Gastrocnemius medialis (tissue), 4 donors: ENCODE results near the gene ZNF660.

Source experiments
- POLR2A ChIP-seq, 2 donors: fragments of 450-650 bp; IDR thresholded peaks; one replicate each; pipeline ENCODE4 v1.6.1; 2017; ENCODE audit warnings: antibody characterized with exemption in 2 of 2, mild to moderate bottlenecking in 2 of 2, moderate library complexity in 2 of 2
- TF ChIP-seq, protein P1 (sequence below), 5 experiments: fragments of 450-650 bp in 3 of 5; fragments of 200-600 bp in 2 of 5; sonication (generic) in 2 of 5; IDR thresholded peaks in 4 of 5; conservative IDR thresholded peaks in 1 of 5; 1 replicate in 4 of 5; 2 replicates in 1 of 5; pipeline ENCODE4 v1.5.1; 2016 to 2019; ENCODE audit warnings: antibody characterized with exemption in 5 of 5, mild to moderate bottlenecking in 3 of 5, moderate library complexity in 3 of 5

DNA sequence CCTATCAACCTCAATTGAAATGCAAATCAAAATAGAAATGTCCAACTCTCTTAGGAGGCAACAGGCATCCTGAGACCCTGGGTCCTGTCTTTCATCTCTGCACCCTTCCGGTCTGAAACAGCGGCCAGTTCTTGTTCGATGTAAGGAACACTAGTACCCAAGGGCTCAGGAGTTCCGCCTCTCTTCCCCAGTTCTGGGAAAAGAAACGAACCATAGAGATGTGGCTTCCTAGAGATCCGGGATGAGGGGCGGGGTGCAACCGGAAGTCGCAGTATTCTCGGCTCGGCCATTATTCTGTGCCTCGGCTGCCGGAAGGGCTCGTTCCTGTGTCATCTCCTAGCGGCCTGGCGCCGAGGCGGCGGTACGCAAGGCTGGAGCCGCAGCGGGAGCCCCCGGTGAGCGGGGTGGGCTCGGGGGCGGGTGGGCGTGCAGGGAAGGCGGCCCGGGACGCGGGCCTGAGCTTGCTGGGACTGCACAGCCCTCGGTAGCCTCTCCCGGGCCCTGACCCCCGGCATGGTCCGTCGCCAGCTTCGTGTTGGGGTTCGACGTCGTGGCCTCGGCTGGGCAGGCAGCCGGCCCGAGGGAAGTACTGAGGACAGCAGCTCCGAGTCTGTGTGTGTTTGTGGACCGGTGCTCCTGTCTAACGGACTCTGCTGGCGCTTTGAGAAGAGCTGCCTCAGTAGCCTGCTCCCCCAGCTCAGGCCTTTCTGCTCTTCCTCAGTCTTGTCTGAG, 40.2 kb downstream of the ZNF660 start, which contains the start of gene ZNF197:
- TF ChIP-seq, protein P1, sequence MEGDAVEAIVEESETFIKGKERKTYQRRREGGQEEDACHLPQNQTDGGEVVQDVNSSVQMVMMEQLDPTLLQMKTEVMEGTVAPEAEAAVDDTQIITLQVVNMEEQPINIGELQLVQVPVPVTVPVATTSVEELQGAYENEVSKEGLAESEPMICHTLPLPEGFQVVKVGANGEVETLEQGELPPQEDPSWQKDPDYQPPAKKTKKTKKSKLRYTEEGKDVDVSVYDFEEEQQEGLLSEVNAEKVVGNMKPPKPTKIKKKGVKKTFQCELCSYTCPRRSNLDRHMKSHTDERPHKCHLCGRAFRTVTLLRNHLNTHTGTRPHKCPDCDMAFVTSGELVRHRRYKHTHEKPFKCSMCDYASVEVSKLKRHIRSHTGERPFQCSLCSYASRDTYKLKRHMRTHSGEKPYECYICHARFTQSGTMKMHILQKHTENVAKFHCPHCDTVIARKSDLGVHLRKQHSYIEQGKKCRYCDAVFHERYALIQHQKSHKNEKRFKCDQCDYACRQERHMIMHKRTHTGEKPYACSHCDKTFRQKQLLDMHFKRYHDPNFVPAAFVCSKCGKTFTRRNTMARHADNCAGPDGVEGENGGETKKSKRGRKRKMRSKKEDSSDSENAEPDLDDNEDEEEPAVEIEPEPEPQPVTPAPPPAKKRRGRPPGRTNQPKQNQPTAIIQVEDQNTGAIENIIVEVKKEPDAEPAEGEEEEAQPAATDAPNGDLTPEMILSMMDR (IDR thresholded peaks at IDR 0.05 in 4 of 5, conservative IDR thresholded peaks at IDR 0.05 in 1 of 5), result peak in 1 of 5 experiments; percentile 40
- TF ChIP-seq POLR2A (IDR thresholded peaks at IDR 0.05), result peak in 1 of 2 donors; percentile 58
